Testis (tissue), 3 donors: Measurements from ENCODE around the gene APBA1. TPM values are rescaled to one million over a fixed set of nuclear protein-coding genes. Genes with fewer than 3 reads are reported as not detected.

Experiments
- DNase-seq: peaks from one replicate; pipeline ENCODE4 v3.0.0-alpha.2; 2019
- H3K27ac ChIP-seq, 2 donors: fragments of 200-600 bp; sonication (generic); one replicate each; pipeline ENCODE4 v1.5.1; 2019
- H3K27me3 ChIP-seq: fragments of 200-600 bp; sonication (generic); one replicate; pipeline ENCODE4 v1.5.1; 2019
- H3K36me3 ChIP-seq: fragments of 200-600 bp; sonication (generic); one replicate; pipeline ENCODE4 v1.5.1; 2017; ENCODE audit warnings: low read depth; ENCODE audit errors: missing control alignments
- H3K4me1 ChIP-seq: fragments of 200-600 bp; sonication (generic); one replicate; pipeline ENCODE4 v1.5.1; 2019
- H3K4me3 ChIP-seq, 2 donors: fragments of 200-600 bp; sonication (generic); one replicate each; pipeline ENCODE4 v1.5.1; 2017 to 2019
- H3K9me3 ChIP-seq: fragments of 200-600 bp; sonication (generic); one replicate; pipeline ENCODE4 v1.5.1; 2017
- POLR2A ChIP-seq: fragments of 450-650 bp; IDR thresholded peaks from one replicate; pipeline ENCODE4 v1.6.1; 2017; ENCODE audit warnings: antibody characterized with exemption, mild to moderate bottlenecking, moderate library complexity
- WGBS, 2 donors: methylation state at CpG; one replicate each; pipeline ENCODE4 v1.1.5; 2018; 5-methylcytosine and 5-hydroxymethylcytosine counted together
- intact Hi-C: fragments of 100-400 bp; cut with DNase I; formaldehyde crosslinking; loops from one replicate; pipeline ENCODE4 v1.15.1; 2023; ENCODE audit warnings: low total_unique reads
- polyA plus RNA-seq: library from polyadenylated mRNA; stranded (reverse); fragments of 350-450 nt; fragmentation: Illumina TruSeq; extraction: RNeasy Lipid Tissue Mini Kit (QIAGEN cat#74804); gene quantifications from one replicate; pipeline ENCODE4 v1.2.3, GENCODE V29; 2014; ENCODE audit warnings: low read depth, low replicate concordance; ENCODE audit not compliant: insufficient read depth
- total RNA-seq, 2 donors: library from RNA; depleted of rRNA; stranded (reverse); fragments of >200 nt; gene quantifications; one replicate each; pipeline ENCODE4 v1.2.3, GENCODE V29; 2016
- TF ChIP-seq, protein P1 (sequence below), 3 experiments: fragments of 450-650 bp in 2 of 3; fragments of 200-600 bp in 1 of 3; sonication (generic) in 1 of 3; IDR thresholded peaks; one replicate each; pipeline ENCODE4 v1.5.1; 2016 to 2019; ENCODE audit warnings: antibody characterized with exemption in 3 of 3, mild to moderate bottlenecking in 2 of 3, moderate library complexity in 1 of 3

Gene APBA1
- total and polyA plus RNA-seq, 3 donors from 2014 or later = 7.7 to 11.9 (median 9.4) TPM

- no peaks in the 10 kb centered on the region for H3K9me3 ChIP-seq
- no peak overlapping the region for H3K4me3 ChIP-seq
- intact Hi-C loops = no loop called here
- H3K27me3 ChIP-seq = no peaks in the 10 kb centered on the region
- 89 to 94% methylated on average over 2 of the region's 2 CpGs for WGBS, 2 donors
- no peak for TF ChIP-seq POLR2A
- TF ChIP-seq, protein P1, sequence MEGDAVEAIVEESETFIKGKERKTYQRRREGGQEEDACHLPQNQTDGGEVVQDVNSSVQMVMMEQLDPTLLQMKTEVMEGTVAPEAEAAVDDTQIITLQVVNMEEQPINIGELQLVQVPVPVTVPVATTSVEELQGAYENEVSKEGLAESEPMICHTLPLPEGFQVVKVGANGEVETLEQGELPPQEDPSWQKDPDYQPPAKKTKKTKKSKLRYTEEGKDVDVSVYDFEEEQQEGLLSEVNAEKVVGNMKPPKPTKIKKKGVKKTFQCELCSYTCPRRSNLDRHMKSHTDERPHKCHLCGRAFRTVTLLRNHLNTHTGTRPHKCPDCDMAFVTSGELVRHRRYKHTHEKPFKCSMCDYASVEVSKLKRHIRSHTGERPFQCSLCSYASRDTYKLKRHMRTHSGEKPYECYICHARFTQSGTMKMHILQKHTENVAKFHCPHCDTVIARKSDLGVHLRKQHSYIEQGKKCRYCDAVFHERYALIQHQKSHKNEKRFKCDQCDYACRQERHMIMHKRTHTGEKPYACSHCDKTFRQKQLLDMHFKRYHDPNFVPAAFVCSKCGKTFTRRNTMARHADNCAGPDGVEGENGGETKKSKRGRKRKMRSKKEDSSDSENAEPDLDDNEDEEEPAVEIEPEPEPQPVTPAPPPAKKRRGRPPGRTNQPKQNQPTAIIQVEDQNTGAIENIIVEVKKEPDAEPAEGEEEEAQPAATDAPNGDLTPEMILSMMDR (IDR thresholded peaks at IDR 0.05) = no peak
- H3K36me3 ChIP-seq = no peaks in the 10 kb centered on the region
- no peak overlapping the region for H3K27ac ChIP-seq
- peaks cover 2% of the 10 kb centered on the region for H3K4me1 ChIP-seq
- DNase-seq = no peak
These were observed 86.6 kb downstream of the APBA1 start for GRCh38 chr9:69585571-69585970.

GRCh38 chr9:69584759-69585158, 87.4 kb downstream of the APBA1 start:
- H3K9me3 ChIP-seq = no peaks in the 10 kb centered on the region
- intact Hi-C loops = no loop called here
- DNase-seq = no peak
- peaks cover 4% of the 10 kb centered on the region for H3K4me1 ChIP-seq
- no peaks in the 10 kb centered on the region for H3K27me3 ChIP-seq
- no peak for TF ChIP-seq POLR2A
- TF ChIP-seq, protein P1 (IDR thresholded peaks at IDR 0.05) = no peak
- H3K4me3 ChIP-seq = no peak overlapping the region
- no peaks in the 10 kb centered on the region for H3K36me3 ChIP-seq
- no peak overlapping the region for H3K27ac ChIP-seq

DNA sequence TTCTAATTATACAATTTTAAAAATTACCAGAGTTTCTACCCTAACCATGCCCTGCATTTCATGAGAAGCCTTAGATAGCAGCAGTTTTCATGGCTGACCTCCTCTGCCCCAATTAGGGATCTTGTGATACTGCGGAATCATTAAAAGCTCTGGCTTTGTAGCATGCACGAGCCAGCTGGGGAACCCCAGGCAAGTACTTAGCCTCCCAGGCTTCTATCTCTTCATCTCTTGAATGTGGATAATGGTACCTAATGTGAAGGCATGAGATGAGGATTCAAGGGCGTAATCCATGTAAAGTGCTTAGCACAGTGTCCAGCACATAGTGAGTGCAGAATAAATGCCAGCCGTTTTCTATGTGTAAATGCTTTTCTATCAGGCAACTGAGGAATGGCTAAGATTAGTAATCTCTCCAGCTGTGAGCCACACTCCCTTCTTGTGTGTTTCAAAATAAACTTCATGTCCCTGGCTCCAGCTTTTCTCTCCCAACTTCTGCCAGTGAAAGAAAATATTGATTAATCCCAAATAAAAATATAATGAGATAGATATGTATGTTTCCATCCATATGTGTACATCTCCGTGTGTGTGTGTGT, 88.4 kb downstream of the APBA1 start:
- Histone ChIP-seq H3K4me3 (no peak overlapping the region), H3K27ac (no peak overlapping the region), H3K4me1 (peaks cover 4% of the 10 kb centered on the region), H3K9me3 (no peaks in the 10 kb centered on the region), H3K27me3 (no peaks in the 10 kb centered on the region), H3K36me3 (no peaks in the 10 kb centered on the region)
- DNase-seq = no peak
- intact Hi-C loops = no loop called here
- TF ChIP-seq, protein P1 (IDR thresholded peaks at IDR 0.05) = no peak
- no peak for TF ChIP-seq POLR2A
- 61 to 62% methylated on average over 5 of the region's 5 CpGs for WGBS, 2 donors

GRCh38 chr9:69582544-69583297, 89.5 kb downstream of the APBA1 start:
- intact Hi-C loops = no loop called here
- DNase-seq = no peak
- Histone ChIP-seq H3K27me3 (no peaks in the 10 kb centered on the region), H3K4me1 (peaks cover 4% of the 10 kb centered on the region), H3K27ac (no peak overlapping the region), H3K36me3 (no peaks in the 10 kb centered on the region), H3K9me3 (no peaks in the 10 kb centered on the region), H3K4me3 (no peak overlapping the region)
- no peak for TF ChIP-seq POLR2A
- TF ChIP-seq, protein P1 (IDR thresholded peaks at IDR 0.05) = no peak
- 90 to 94% methylated on average over 4 of the region's 4 CpGs for WGBS, 2 donors

- TF ChIP-seq, protein P1 (IDR thresholded peaks at IDR 0.05) = no peak
- TF ChIP-seq POLR2A = no peak
- WGBS, 2 donors = 83 to 84% methylated on average over 5 of the region's 5 CpGs
- intact Hi-C loops = no loop called here
- Histone ChIP-seq H3K27me3 (no peaks in the 10 kb centered on the region), H3K9me3 (no peaks in the 10 kb centered on the region), H3K4me1 (peaks cover 4% of the 10 kb centered on the region), H3K27ac (no peak overlapping the region), H3K4me3 (no peak overlapping the region), H3K36me3 (no peaks in the 10 kb centered on the region)
- no peak for DNase-seq
These were observed 90.2 kb downstream of the APBA1 start for GRCh38 chr9:69582018-69582417.
